ENCODE measurements around the gene CFAP57.
"Not testable (repeated sequence)": the region's sequence is repeated elsewhere in the genome, so short reads cannot be mapped to it uniquely, and the experiment has no call there.

The CFAP57 gene

DNA sequence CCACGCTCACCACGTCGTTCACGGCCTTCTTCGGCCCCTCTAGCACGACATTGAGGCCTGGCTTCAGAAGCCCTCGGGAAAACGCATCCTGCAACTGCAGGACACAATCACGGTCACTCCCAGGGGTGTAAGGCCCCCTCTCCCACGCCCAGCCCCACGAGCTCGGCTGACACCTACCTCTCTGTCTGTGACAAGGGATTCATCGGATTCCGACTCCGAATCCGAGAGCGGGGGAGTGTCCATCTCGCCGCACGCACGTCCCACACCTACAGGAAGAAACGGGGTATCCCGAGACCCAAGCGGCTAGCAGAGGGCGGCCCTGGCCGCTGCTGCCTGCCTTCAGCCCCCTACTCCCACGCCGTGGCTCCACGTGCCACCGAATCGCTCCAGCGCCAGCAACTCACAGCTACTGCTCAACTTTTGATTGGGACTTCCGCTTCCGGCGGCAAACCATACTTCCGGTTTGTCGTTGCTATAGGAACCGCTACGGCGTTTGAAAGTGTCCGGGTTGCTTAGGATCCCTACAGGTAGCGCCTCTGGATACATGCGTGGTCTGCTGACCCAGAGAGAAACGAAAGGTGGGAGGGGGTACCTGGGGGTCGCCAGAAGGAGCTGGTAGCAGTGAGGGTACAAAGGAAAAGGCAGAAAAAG is at the start of gene CFAP57, which contains the start of gene EBNA1BP2:
CFAP57 (plus strand) TSS at position 455 of the 651 bp plus-strand sequence. CDS start 424 bp downstream, outside the sequence.
EBNA1BP2 (minus strand) TSS at position 415 of the 651 bp plus-strand sequence; CDS start at position 243, 172 bp downstream.
- no peak for FAIRE-seq

- no peak for FAIRE-seq
Measured at GRCh38 chr1:43123031-43123430, 49.1 kb upstream of the CFAP57 start.

DNA sequence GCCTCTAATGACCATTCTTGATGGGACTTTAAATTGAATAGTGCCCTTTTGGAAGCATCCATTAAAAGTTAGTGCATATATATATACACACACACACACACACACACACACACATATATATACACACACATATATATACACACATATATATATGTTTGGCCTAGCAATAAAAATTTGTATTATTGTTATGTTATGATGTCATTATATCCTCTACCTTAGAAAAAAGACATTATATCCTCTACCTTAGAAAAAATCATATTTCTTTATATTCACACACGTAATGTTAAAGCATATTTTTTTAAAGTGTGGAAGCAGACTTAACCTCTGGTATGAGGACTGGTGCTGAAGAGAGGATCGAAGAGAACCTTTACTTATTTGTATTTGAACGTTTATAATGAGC is 43.3 kb upstream of the CFAP57 start:
- FAIRE-seq: no peak

DNA sequence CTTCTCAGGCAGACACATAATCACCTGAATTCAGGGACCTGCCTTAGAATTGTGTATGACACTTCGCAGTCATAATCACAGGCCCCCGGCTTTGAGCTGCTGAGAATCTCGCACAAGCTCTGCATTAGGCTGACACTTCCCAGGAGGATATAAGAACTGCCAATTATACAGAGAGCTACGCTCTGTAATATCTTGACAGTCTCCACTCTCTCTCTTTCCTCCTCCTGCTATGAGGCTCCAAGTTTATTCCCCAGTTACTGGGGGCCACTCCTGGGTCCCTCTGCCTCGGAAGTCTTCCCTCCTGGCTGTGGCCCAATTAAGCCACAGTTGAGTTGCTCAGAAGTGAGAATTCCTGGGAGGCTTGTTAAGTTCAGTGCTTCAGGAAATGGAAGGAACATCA is 42.7 kb upstream of the CFAP57 start:
- FAIRE-seq: no peak

GRCh38 chr1:43134068-43134467 is 38.1 kb upstream of the CFAP57 start:
- FAIRE-seq: no peak

- no peak for FAIRE-seq
Measured at GRCh38 chr1:43134640-43135039, 37.5 kb upstream of the CFAP57 start.

DNA sequence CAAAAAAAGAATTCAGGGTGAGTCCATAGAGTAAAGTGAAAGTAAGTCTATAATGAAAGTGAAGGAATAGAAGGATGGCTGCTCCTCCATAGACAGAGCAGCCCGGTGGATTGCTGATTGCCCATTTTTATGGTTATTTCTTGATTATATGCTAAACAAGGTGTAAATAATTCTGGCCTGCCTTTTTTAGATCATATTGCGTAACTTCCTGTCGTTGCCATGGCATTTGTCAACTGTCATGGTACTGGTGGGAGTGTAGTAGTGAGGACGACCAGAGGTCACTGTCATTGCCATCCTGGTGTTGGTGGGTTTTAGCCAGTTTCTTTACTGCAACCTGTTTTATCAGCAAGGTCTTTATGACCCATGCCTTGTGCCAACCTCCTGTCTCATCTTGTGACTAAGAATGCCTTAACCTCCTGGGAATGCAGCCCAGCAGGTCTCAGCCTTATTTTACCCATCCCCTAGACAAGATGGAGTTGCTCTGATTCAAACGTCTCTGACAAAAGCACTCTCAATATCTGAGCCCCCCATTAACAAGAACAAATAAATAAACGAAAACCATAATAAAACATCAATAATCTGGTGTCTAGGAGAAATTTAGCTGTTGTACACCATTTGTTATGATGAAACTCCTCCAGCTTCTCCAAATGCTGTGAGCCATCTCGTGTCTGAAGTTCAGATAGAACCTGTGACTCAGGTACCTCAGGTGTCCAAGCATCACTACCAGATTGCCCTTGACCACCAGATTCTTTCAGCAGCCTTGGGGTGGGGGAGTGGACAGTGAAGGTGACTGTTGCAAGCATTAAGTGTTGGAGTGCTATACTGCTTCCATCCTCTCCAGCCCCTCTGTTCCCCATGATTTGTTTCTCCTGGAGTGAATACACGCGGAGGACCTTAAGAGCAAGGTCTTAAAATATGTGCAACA is 36.0 kb upstream of the CFAP57 start:
- FAIRE-seq: no peak

- no peak for FAIRE-seq
Measured at GRCh38 chr1:43137445-43138052, 34.6 kb upstream of the CFAP57 start.

GRCh38 chr1:43139295-43139694 is 32.8 kb upstream of the CFAP57 start:
- not testable (repeated sequence) for FAIRE-seq

DNA sequence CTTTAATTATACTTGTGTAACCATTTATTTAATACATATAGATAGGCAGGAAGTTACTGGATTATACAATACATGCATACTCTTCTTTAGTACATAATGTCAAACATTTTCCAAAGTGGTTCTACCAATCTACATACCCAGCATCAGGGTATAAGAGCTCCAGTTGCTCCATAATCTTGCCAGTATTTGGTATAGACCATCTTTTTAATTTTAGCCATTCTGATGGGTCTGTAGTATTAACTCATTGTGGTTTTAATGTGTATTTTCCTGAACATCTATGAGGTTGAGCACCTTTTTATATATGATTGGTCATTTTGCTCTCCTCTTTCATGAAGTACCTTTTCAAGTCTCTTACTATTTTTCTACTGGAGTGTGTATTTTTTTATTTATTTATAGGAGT is 32.1 kb upstream of the CFAP57 start:
- no peak for FAIRE-seq

DNA sequence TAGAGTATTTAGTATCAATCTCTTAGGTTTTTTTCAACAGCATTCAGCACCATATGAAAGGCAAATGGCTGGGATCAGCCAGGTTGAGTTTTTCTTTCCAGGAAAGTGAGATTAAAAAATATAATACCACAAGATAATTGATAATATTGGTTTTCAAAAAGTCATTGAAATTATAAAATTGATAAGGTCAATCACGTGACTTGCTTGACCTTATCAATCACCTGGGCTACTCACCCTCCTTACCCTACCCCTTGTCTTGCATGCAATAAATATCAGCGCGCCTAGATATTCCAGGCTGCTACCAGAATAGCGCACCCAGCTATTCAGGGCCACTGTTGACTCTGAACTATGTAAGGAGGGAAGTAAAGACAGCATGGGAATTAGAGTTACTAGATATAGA is 31.5 kb upstream of the CFAP57 start:
- FAIRE-seq: no peak

GRCh38 chr1:43143441-43143888 is 28.7 kb upstream of the CFAP57 start:
- no peak for FAIRE-seq

DNA sequence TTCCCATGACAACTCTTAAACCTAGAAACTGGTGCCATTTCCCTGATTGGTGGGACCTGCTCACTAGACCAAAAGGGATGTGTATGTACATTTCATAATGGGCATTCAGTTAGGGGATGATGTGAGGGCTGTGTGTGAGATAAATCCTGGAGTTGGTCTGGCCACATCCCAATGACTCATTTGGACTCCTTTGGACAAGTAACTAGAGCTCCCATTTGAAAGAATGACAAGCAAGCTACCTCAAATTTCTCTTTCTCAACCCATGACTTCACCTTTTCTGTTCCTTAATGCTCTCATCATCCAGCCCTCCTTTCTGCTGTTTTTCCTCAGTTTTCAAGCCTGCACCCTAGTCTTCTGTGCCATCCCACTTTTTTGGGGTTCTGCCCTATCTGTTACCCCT is 27.9 kb upstream of the CFAP57 start:
- no peak for FAIRE-seq

DNA sequence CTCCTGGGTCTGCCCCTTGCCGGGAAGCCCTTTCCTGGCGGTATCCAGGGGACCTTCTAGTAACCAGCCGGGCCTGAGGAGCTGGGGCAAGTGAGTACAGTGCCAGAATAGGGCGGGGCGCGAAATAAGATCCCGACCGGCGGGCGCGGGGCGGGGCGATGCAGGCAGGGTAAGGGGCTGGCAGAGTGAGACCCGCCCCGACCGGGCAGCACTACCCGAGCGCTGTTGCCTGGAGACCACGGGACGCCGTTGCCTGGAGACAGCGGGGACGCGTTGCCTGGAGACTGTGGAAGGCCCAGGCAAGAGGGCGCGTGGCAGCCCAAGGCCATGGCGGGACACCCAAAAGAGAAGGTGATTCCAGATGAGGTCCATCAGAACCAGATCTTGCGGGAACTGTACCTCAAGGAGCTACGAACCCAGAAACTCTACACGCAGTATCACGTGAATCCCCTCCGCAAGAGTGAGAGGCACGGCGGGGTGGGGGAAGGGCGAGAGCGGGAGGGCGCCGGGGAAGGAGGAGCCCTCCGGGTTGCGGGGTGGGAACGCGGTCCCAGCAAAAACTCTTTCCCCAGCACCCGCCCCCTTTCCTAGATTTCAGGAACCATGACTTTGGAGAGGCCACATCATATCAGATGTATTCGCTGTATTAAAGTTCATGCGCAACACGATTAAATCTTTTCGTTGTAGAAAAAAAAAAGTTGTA is 24.4 kb upstream of the CFAP57 start:
- FAIRE-seq: peak; percentile 18

DNA sequence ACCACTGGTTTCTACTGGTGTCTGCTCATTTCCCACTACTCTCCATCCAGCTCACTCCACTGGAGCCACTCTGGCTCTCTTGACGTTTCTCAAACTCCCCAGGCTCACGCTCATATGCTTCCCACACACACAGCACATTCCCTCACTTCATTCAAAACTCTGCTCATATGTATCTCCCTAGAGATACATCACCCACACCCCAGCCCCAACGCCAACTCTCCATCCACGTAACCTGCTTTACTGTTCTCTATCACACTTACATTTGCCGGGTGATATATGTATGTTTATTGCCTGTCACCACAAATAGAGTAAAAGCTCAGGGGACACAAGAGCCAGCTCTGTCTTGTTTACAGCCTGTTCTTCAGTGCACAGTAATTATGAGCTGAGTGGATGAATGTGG is 22.2 kb upstream of the CFAP57 start:
- no peak for FAIRE-seq

DNA sequence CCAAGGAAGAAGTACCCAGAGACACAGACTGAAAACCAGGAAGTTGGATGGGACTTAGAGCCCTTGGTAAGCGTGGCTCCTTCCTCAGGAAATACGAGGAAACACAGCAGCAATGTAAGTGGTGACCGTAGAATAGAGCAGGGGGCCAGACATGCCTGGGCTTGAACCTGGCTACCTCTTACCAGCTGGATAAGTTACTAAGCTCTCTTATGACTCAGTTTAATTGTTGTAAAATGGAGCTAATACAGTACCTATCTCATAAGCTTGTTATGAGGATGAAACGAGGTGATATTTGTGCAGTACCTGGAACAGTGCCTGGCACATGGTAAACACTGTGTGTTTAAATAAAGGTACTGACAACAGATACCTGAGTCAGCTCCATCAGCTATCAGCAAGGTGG is 19.3 kb upstream of the CFAP57 start:
- FAIRE-seq: no peak

- FAIRE-seq: no peak
Measured at GRCh38 chr1:43153443-43153842, 18.7 kb upstream of the CFAP57 start.

DNA sequence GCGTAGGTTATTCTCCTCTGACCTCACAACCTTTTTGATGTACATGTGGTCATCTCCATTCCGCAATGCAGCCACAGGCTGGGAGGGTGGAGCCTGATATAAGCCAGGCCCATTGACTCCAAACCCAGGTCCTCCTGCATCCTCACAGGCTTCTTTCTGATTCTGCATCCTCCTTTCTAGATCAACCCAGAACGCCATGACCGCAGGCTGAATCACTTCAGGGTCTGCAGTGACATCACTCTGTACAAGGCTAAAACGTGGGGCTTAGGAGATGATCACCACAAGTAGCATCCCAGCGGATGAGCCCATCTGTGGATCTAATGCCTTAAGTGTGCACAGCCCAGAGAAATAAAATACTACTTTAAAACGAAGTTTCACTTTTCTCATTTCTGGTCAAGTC is 16.1 kb upstream of the CFAP57 start:
- FAIRE-seq: no peak

- FAIRE-seq: no peak
Measured at GRCh38 chr1:43165162-43165561, 7.0 kb upstream of the CFAP57 start.

DNA sequence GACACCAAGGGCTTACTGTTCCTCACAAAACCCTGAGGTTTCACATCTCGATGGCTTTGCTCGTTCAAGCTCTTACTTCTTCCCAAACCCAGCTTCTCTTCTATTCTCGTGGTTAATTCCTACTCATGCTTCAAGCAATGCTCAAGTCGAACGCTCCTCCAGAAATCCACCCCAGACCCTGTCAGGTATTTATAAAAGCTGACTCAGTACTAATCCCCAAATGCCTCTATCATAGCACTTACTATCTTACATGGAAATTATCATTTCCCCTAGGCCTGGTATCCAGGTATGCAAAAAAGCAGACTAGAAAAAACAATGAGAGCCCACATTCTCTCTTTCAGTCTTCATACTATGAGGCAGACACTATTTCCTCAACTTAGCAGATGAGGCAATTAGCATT is 6.4 kb upstream of the CFAP57 start:
- FAIRE-seq: no peak

DNA sequence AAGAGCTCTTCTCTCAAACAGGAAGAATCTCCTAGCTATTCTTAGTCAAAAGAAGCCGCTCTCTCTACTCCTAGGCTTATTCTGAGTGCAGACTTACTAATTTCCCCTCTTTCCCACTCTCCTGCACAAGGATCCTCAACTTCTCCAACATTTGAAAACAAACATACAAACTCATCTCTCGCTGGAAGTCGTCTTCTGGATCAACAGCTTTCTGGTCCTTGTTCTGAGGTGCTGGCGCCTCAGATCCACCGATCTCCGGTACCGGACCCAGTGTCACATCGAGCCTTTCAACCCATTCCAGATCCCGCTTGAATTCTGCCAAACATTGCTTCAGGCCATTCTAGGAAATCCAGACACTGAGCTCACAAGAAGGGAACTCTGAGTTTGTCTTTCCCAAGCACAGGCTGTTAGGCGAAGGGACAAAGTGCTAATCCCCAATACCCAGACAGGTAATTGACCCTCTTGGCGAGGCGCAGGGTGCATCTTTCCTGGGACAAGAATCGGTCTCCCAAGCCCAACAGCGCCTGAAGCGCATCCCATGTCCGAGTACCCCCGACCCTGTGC is 736 bp upstream of the CFAP57 start:
- no peak for FAIRE-seq

GRCh38 chr1:43172527-43172972 is 420 bp downstream of the CFAP57 start:
- no peak for FAIRE-seq

Measured in endometrium (tissue), 2 donors.